ENCODE measurements around the gene VWA5B1.
"Not testable (repeated sequence)": the region's sequence is repeated elsewhere in the genome, so short reads cannot be mapped to it uniquely, and the experiment has no call there.

VWA5B1 gene

DNA sequence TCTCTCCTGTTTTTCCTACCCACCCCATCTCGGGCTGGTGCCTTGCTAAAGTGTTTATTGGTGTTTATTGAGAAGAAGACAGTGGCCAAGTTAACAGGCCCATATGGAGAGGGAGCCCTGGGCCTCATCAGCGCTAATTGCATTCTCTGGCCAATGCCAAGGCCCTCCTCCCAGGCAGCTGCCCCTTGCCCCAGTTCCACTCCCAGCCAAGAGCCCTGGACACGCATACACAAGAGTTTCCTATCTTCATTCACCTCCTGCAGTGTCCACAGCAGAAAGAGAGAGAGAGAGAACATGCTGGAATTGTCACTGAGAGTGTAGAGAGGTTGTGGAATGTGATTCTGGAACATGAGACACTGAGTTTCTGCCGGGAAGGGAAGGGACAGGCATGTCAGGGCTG lies 25.4 kb upstream of the VWA5B1 start:
- Histone ChIP-seq H3K27ac (ENCODE audit: low read length) (no peak overlapping the region), H3K4me3 (ENCODE audit: low read length) (no peak overlapping the region), H3K9ac (ENCODE audit: low read depth, low read length) (no peak overlapping the region), H3K36me3 (ENCODE audit: insufficient read depth, low read depth, low read length) (no peaks in the 10 kb centered on the region), H3K27me3 (ENCODE audit: insufficient read depth, low read length) (no peaks in the 10 kb centered on the region), H3K4me1 (ENCODE audit: insufficient read depth, low read length) (no peaks in the 10 kb centered on the region), H3K9me3 (ENCODE audit: insufficient read depth, low read depth, low read length) (no peaks in the 10 kb centered on the region)

- no peaks in the 10 kb centered on the region for H3K27me3 ChIP-seq (ENCODE audit: insufficient read depth, low read length)
- no peaks in the 10 kb centered on the region for H3K9me3 ChIP-seq (ENCODE audit: insufficient read depth, low read depth, low read length)
- no peaks in the 10 kb centered on the region for H3K4me1 ChIP-seq (ENCODE audit: insufficient read depth, low read length)
- no peaks in the 10 kb centered on the region for H3K36me3 ChIP-seq (ENCODE audit: insufficient read depth, low read depth, low read length)
- H3K9ac ChIP-seq (ENCODE audit: low read depth, low read length), result no peak overlapping the region
- H3K4me3 ChIP-seq (ENCODE audit: low read length), result no peak overlapping the region
- H3K27ac ChIP-seq (ENCODE audit: low read length), result no peak overlapping the region
Observed at GRCh38 chr1:20266141-20266540, 24.5 kb upstream of the VWA5B1 start.

DNA sequence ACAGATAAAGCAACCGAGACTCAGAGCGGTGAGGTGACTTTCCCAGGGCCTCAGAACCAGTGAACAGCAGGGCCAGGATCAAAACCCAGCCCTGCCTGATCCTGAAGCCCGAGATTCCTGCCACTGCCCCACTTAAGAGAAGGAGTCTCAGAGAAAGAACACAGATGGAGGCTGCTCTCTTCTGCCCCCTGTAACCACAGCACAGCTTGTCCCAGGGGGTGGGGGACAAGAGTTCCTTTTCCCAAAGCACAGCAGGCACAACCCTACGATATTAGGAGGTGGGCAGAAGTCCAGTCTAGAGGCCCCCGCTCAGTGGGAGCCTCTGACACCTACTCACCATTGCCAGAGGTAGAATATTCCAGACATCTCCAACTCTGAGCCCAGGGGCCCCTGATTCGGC lies 24.0 kb upstream of the VWA5B1 start:
- no peaks in the 10 kb centered on the region for H3K4me1 ChIP-seq (ENCODE audit: insufficient read depth, low read length)
- H3K36me3 ChIP-seq (ENCODE audit: insufficient read depth, low read depth, low read length), result no peaks in the 10 kb centered on the region
- no peaks in the 10 kb centered on the region for H3K27me3 ChIP-seq (ENCODE audit: insufficient read depth, low read length)
- H3K9ac ChIP-seq (ENCODE audit: low read depth, low read length), result no peak overlapping the region
- H3K4me3 ChIP-seq (ENCODE audit: low read length), result no peak overlapping the region
- H3K27ac ChIP-seq (ENCODE audit: low read length), result no peak overlapping the region
- no peaks in the 10 kb centered on the region for H3K9me3 ChIP-seq (ENCODE audit: insufficient read depth, low read depth, low read length)

DNA sequence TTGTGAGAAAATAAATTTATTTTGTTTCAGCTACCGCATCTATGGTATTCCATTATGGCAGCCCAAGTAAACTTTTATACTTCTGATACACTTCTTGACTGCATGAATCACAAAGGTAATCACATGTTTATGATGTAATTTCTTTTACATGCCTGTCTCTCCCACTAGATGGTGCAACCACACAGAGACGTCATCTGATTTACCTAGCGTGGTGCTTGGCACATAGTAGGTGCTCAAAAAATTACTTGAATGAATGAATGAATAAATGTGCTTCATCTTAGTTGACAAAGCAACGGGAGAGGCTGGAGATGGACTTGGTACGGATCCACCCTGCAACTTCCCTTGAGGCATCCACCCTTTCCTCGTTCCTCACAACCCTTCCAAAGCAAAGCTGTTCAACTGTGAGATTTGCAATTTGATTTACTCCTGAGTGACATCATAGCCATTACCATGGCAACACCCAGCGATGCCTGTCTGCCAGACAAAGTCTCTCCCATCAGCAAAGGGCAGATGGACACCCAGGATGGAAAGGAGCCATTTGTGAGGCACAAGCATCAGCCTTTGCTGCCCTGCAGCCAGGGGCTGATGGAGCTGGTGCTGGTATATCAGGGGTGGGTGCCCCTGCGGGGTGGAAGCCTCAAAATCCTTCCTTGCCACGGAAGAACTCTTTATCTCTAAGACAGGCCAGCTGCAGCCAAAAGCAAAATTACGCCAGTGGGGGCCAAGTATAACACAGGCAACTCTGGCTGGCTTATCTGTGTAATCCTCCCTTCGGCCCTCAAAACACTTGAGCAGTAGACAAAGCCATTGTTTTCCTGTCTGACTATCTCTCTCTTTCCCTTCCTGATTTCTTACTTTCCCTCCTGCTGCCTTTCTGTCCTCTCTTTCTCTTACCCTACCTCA lies 18.9 kb upstream of the VWA5B1 start:
- no peaks in the 10 kb centered on the region; the same call in 1 of the 2 replicates for H3K27me3 ChIP-seq (ENCODE audit: insufficient read depth, low read length)
- H3K27ac ChIP-seq (ENCODE audit: low read length), result no peak overlapping the region
- H3K9ac ChIP-seq (ENCODE audit: low read depth, low read length), result no peak overlapping the region
- no peaks in the 10 kb centered on the region for H3K36me3 ChIP-seq (ENCODE audit: insufficient read depth, low read depth, low read length)
- H3K9me3 ChIP-seq (ENCODE audit: insufficient read depth, low read depth, low read length), result no peaks in the 10 kb centered on the region
- H3K4me1 ChIP-seq (ENCODE audit: insufficient read depth, low read length), result no peaks in the 10 kb centered on the region
- no peak overlapping the region for H3K4me3 ChIP-seq (ENCODE audit: low read length)

DNA sequence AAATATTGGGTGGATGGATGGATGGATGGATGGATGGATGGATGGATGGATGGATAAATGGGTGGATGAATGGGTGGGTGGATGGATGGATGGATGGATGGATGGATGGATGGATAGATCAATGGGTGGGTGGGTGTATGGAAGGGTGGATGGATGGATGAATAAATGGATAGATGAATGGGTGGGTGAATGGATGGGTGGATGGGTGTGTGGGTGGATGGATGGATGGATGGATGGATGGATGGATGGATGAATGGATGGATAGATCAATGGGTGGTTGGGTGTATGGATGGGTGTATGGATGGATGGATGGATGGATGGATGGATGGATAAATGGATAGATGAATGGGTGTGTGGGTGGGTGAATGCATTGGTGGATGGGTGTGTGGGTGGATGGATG lies 17.0 kb upstream of the VWA5B1 start:
- H3K27me3 ChIP-seq (ENCODE audit: insufficient read depth, low read length); H3K27ac ChIP-seq (ENCODE audit: low read length); H3K4me1 ChIP-seq (ENCODE audit: insufficient read depth, low read length); H3K36me3 ChIP-seq (ENCODE audit: insufficient read depth, low read depth, low read length); H3K4me3 ChIP-seq (ENCODE audit: low read length); H3K9ac ChIP-seq (ENCODE audit: low read depth, low read length); H3K9me3 ChIP-seq (ENCODE audit: insufficient read depth, low read depth, low read length): not testable (repeated sequence)

GRCh38 chr1:20275319-20275925 lies 15.3 kb upstream of the VWA5B1 start:
- H3K4me3 ChIP-seq (ENCODE audit: low read length), result no peak overlapping the region
- H3K9me3 ChIP-seq (ENCODE audit: insufficient read depth, low read depth, low read length), result no peaks in the 10 kb centered on the region
- no peaks in the 10 kb centered on the region; the same call in 1 of the 2 replicates for H3K27me3 ChIP-seq (ENCODE audit: insufficient read depth, low read length)
- H3K36me3 ChIP-seq (ENCODE audit: insufficient read depth, low read depth, low read length), result no peaks in the 10 kb centered on the region
- H3K4me1 ChIP-seq (ENCODE audit: insufficient read depth, low read length), result peaks cover 12% of the 10 kb centered on the region
- no peak overlapping the region for H3K27ac ChIP-seq (ENCODE audit: low read length)
- no peak overlapping the region for H3K9ac ChIP-seq (ENCODE audit: low read depth, low read length)

DNA sequence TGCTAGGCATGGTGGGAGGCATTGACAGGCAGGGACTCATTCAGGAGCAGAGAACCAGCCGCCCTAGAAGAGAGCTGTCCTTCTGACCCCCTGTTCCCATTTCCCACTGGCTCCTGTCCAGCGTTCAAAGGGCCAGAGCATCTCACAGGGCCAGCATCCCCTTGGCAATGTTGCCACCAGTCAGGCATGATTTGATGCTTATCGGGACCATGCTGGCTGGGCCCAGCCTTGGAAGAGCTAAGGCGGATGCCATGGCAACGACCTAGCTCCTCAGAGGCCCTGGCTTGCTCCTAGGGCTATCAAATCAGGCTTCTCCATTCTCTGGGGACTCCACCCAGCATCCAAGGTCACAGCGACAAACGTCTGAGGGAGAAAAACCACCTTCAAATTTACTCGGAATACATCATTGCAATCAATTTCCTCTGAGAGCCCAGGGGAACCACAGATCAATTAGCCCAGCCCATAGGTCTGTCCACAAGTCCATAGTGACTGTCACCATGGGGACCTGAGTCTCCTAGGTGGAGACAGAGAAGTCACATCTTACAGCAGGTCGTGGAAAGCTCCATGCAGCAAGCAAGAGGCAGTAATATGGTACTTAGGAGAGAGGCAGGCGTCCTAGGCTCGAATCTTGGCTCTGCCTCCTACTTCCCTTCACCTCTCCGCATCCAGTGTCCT lies 14.1 kb upstream of the VWA5B1 start:
- Histone ChIP-seq H3K4me3 (ENCODE audit: low read length) (no peak overlapping the region), H3K9me3 (ENCODE audit: insufficient read depth, low read depth, low read length) (no peaks in the 10 kb centered on the region), H3K4me1 (ENCODE audit: insufficient read depth, low read length) (peaks cover 13% of the 10 kb centered on the region), H3K27me3 (ENCODE audit: insufficient read depth, low read length) (no peaks in the 10 kb centered on the region; the same call in 1 of the 2 replicates), H3K27ac (ENCODE audit: low read length) (no peak overlapping the region), H3K36me3 (ENCODE audit: insufficient read depth, low read depth, low read length) (no peaks in the 10 kb centered on the region), H3K9ac (ENCODE audit: low read depth, low read length) (no peak overlapping the region)

DNA sequence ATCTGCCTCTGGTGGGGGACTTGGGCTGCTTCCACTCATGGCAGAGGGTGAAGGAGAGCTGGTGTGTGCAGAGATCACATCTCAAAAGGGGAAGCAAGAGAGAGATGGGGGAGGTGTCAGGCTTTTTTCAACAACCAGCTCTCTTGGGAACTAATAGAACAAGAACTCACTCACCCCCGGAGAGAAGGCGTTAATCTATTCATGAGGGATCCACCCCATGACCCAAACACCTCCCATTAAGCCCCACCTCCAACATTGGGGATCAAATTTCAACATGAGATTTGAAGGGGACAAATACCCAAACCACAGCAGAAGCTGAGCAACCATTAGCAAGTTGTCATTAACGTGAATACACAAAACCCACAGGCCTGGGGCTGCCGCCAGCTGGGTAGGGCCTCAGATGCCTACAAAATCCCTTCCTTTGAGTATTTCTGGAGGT lies 12.0 kb upstream of the VWA5B1 start:
- no peaks in the 10 kb centered on the region for H3K9me3 ChIP-seq (ENCODE audit: insufficient read depth, low read depth, low read length)
- H3K36me3 ChIP-seq (ENCODE audit: insufficient read depth, low read depth, low read length), result no peaks in the 10 kb centered on the region
- peaks cover 22% of the 10 kb centered on the region for H3K4me1 ChIP-seq (ENCODE audit: insufficient read depth, low read length)
- peak overlapping the region; percentile 17 for H3K4me3 ChIP-seq (ENCODE audit: low read length)
- H3K9ac ChIP-seq (ENCODE audit: low read depth, low read length), result no peak overlapping the region
- no peaks in the 10 kb centered on the region for H3K27me3 ChIP-seq (ENCODE audit: insufficient read depth, low read length)
- H3K27ac ChIP-seq (ENCODE audit: low read length), result no peak overlapping the region

DNA sequence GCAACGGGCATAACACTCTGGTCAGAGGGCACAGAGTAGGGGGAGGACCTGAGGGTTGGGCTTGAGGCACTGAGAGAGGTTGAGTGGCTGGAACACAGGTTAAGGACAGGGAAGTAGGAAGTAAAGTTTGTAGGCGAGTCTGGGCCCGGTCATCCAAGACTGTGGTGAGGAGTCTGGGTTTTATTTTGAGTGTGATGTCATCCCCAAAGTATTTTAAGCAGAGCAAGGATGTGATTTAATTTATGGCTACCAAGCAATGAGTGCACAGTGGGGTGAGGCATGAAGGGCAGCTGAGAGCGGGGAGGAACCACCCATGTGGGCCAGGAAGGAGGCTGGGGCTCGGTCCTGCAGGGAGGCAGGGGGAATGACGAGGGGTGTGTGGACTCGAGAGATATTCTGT lies 11.2 kb upstream of the VWA5B1 start:
- Histone ChIP-seq H3K36me3 (ENCODE audit: insufficient read depth, low read depth, low read length) (no peaks in the 10 kb centered on the region), H3K4me3 (ENCODE audit: low read length) (peak overlapping the region; percentile 17), H3K4me1 (ENCODE audit: insufficient read depth, low read length) (peaks cover 22% of the 10 kb centered on the region), H3K27ac (ENCODE audit: low read length) (no peak overlapping the region), H3K9me3 (ENCODE audit: insufficient read depth, low read depth, low read length) (no peaks in the 10 kb centered on the region), H3K9ac (ENCODE audit: low read depth, low read length) (no peak overlapping the region), H3K27me3 (ENCODE audit: insufficient read depth, low read length) (no peaks in the 10 kb centered on the region)

GRCh38 chr1:20280341-20280740 lies 10.3 kb upstream of the VWA5B1 start:
- Histone ChIP-seq H3K9ac (ENCODE audit: low read depth, low read length) (no peak overlapping the region), H3K36me3 (ENCODE audit: insufficient read depth, low read depth, low read length) (no peaks in the 10 kb centered on the region), H3K4me3 (ENCODE audit: low read length) (no peak overlapping the region), H3K9me3 (ENCODE audit: insufficient read depth, low read depth, low read length) (no peaks in the 10 kb centered on the region), H3K27ac (ENCODE audit: low read length) (no peak overlapping the region), H3K4me1 (ENCODE audit: insufficient read depth, low read length) (peaks cover 22% of the 10 kb centered on the region), H3K27me3 (ENCODE audit: insufficient read depth, low read length) (no peaks in the 10 kb centered on the region)

GRCh38 chr1:20280906-20281305 lies 9.8 kb upstream of the VWA5B1 start:
- H3K27ac ChIP-seq (ENCODE audit: low read length), result no peak overlapping the region
- no peaks in the 10 kb centered on the region for H3K27me3 ChIP-seq (ENCODE audit: insufficient read depth, low read length)
- peaks cover 22% of the 10 kb centered on the region for H3K4me1 ChIP-seq (ENCODE audit: insufficient read depth, low read length)
- H3K9ac ChIP-seq (ENCODE audit: low read depth, low read length), result no peak overlapping the region
- no peaks in the 10 kb centered on the region for H3K9me3 ChIP-seq (ENCODE audit: insufficient read depth, low read depth, low read length)
- no peak overlapping the region for H3K4me3 ChIP-seq (ENCODE audit: low read length)
- H3K36me3 ChIP-seq (ENCODE audit: insufficient read depth, low read depth, low read length), result no peaks in the 10 kb centered on the region
